ENCODE results near the gene ADD1. TPM values are rescaled to one million over a fixed set of nuclear protein-coding genes. Genes with fewer than 3 reads are reported as not detected.
A peak's percentile ranks its signal among the peaks of the same experiment; 100 is the strongest.

The ADD1 gene
- total RNA-seq, result 100 to 1,000 TPM in 1 of 2 donors, 10 to 100 TPM in 1; 95.5 to 142 TPM
- polyA plus RNA-seq, result 10 to 100 TPM; 62.2 to 71.3 TPM

GRCh38 chr4:2843263-2843940 is at the start of gene ADD1:
Gene ADD1 (plus strand): TSS chr4:2843844. CDS start chr4:2875916, 32,072 bp downstream.
- H3K27ac ChIP-seq (ENCODE audit: low read depth in 1 of 2, low read length in 2 of 2), result peak within 1 kb of the TSS; percentile 75 to 76

GRCh38 chr4:2794486-2795299 is 49.0 kb upstream of the ADD1 start:
- no peak for DNase-seq (ENCODE audit: low spot score)
- Histone ChIP-seq H3K4me1 (ENCODE audit: control insufficient read depth in 4 of 4, insufficient read depth in 4 of 4, low read length in 3 of 4) (peaks cover 55 to 92% (median 84%) of the 10 kb centered on the region in 4 donors), H3K9me3 (ENCODE audit: control insufficient read depth in 4 of 4, low read length in 3 of 4) (no peaks in the 10 kb centered on the region), H3K27ac (ENCODE audit: low read depth in 1 of 2, low read length in 2 of 2) (peak overlapping the region; percentile 90 to 96), H3K36me3 (ENCODE audit: control insufficient read depth in 4 of 4, insufficient read depth in 3 of 4, low read depth in 1 of 4, low read length in 3 of 4) (no peaks in the 10 kb centered on the region), H3K4me3 (ENCODE audit: low read depth in 1 of 3, low read length in 3 of 3) (peak overlapping the region; percentile 33 to 79 (median 75)), H3K9ac (ENCODE audit: low read depth in 1 of 2, low read length in 2 of 2) (peak overlapping the region; percentile 36 to 88), H3K27me3 (ENCODE audit: control insufficient read depth in 4 of 4, insufficient read depth in 4 of 4, low read length in 3 of 4) (no peaks in the 10 kb centered on the region)
- WGBS, result 21% methylated on average over 11 of the region's 11 CpGs
- no peak for TF ChIP-seq EGR1 (IDR thresholded peaks at IDR 0.05; ENCODE audit: low read depth in 2 of 2)
- TF ChIP-seq MAX (IDR thresholded peaks at IDR 0.05), result peak; percentile 50
- TF ChIP-seq FOXA2 (IDR thresholded peaks at IDR 0.05), result no peak
- no peak for TF ChIP-seq ZBTB33 (IDR thresholded peaks at IDR 0.05)
- TF ChIP-seq CTCF (IDR thresholded peaks at IDR 0.05; ENCODE audit: low read depth, low read length, missing input control), result no peak
- no peak for TF ChIP-seq FOXA1 (IDR thresholded peaks at IDR 0.05)
- peak; percentile 34 for TF ChIP-seq NR2F2 (IDR thresholded peaks at IDR 0.05)
- TF ChIP-seq YY1 (IDR thresholded peaks at IDR 0.05), result peak; percentile 30
- peak; percentile 86 for TF ChIP-seq SP1 (IDR thresholded peaks at IDR 0.05)
- TF ChIP-seq JUND (IDR thresholded peaks at IDR 0.05), result no peak
- no peak for TF ChIP-seq RXRA (IDR thresholded peaks at IDR 0.05)
- no peak for TF ChIP-seq GABPA (IDR thresholded peaks at IDR 0.05 in 1 of 2, conservative IDR thresholded peaks at IDR 0.05 in 1 of 2)
- TF ChIP-seq RAD21 (IDR thresholded peaks at IDR 0.05), result peak; percentile 17 to 39
- TF ChIP-seq REST (IDR thresholded peaks at IDR 0.05), result no peak
- TF ChIP-seq ATF3 (IDR thresholded peaks at IDR 0.05), result no peak
- peak; percentile 96 for TF ChIP-seq HNF4G (IDR thresholded peaks at IDR 0.05)
- peak; percentile 95 to 98 for TF ChIP-seq HNF4A (conservative IDR thresholded peaks at IDR 0.05)
- TF ChIP-seq TAF1 (conservative IDR thresholded peaks at IDR 0.05), result no peak

More at GRCh38 chr4:2843263-2843940, at the start of gene ADD1:
- WGBS, result under 1% methylated on average over 65 of the region's 65 CpGs
- no peaks in the 10 kb centered on the region for H3K9me3 ChIP-seq (ENCODE audit: control insufficient read depth in 4 of 4, low read length in 3 of 4)
- H3K4me3 ChIP-seq (ENCODE audit: low read depth in 1 of 3, low read length in 3 of 3), result peak within 1 kb of the TSS; percentile 89 to 100 (median 91)
- peaks cover 1 to 24% (median 13%) of the 10 kb centered on the region in 4 donors for H3K4me1 ChIP-seq (ENCODE audit: control insufficient read depth in 4 of 4, insufficient read depth in 4 of 4, low read length in 3 of 4)
- DNase-seq (ENCODE audit: low spot score), result peak; percentile 99
- H3K27me3 ChIP-seq (ENCODE audit: control insufficient read depth in 4 of 4, insufficient read depth in 4 of 4, low read length in 3 of 4), result no peaks in the 10 kb centered on the region
- peak within 1 kb of the TSS; percentile 76 to 82 for H3K9ac ChIP-seq (ENCODE audit: low read depth in 1 of 2, low read length in 2 of 2)
- H3K36me3 ChIP-seq (ENCODE audit: control insufficient read depth in 4 of 4, insufficient read depth in 3 of 4, low read depth in 1 of 4, low read length in 3 of 4), result no peaks in the 10 kb centered on the region
- no peak for TF ChIP-seq TAF1 (conservative IDR thresholded peaks at IDR 0.05)
- peak; percentile 82 for TF ChIP-seq SP1 (IDR thresholded peaks at IDR 0.05)
